H7 (cell line): ENCODE data around the gene HAAO. TPM values are rescaled to one million over a fixed set of nuclear protein-coding genes. Genes with fewer than 3 reads are reported as not detected.

Experiments used
- total RNA-seq: library from RNA; depleted of rRNA; stranded (reverse); fragments of >200 nt; shearing (Covaris generic); gene quantifications from 2 replicates; pipeline ENCODE4 v1.2.3, GENCODE V29; 2014; rRNA removed

Gene HAAO
- total RNA-seq, 1 experiment from 2014 or later, result 6.5 TPM

Other genes with a start within 250 kb of the HAAO start
- 51.8 and 59.6 TPM in 2 replicates for gene MTA3, start 224.0 kb downstream of the HAAO start, total RNA-seq
- 0.69 and 2.4 TPM in 2 replicates for gene OXER1, start 28.4 kb downstream of the HAAO start, total RNA-seq